Sigmoid colon (tissue), 7 donors: ENCODE results near the gene OR51A2. TPM values are rescaled to one million over a fixed set of nuclear protein-coding genes. Genes with fewer than 3 reads are reported as not detected.

Experiments used
- DNase-seq: peaks from one replicate; pipeline ENCODE4 v3.0.0-alpha.2; 2019
- H3K27ac ChIP-seq, 4 donors: fragments of 200-600 bp; sonication (generic); one replicate each; pipeline ENCODE4 v1.5.1; 2016 to 2019; ENCODE audit warnings: mild to moderate bottlenecking in 1 of 4
- H3K27me3 ChIP-seq, 3 donors: fragments of 200-600 bp; sonication (generic); one replicate each; pipeline ENCODE4 v1.5.1; 2019; ENCODE audit warnings: mild to moderate bottlenecking in 1 of 3
- H3K36me3 ChIP-seq, 4 donors: fragments of 200-600 bp; sonication (generic); one replicate each; pipeline ENCODE4 v1.5.1; 2016 to 2019
- H3K4me1 ChIP-seq, 4 donors: fragments of 200-600 bp; sonication (generic); one replicate each; pipeline ENCODE4 v1.5.1; 2017 to 2019
- H3K4me3 ChIP-seq, 4 donors: fragments of 200-600 bp; sonication (generic); one replicate each; pipeline ENCODE4 v1.5.1; 2017 to 2019; ENCODE audit warnings: mild to moderate bottlenecking in 2 of 4, moderate library complexity in 1 of 4
- H3K9me3 ChIP-seq, 4 donors: fragments of 200-600 bp in 3 of 4; sonication (generic) in 3 of 4; one replicate each; pipeline versions ENCODE4 v1.5.1 to v1.6.1; 2013 to 2019
- EP300 ChIP-seq, 4 donors: sonication (generic); formaldehyde crosslinking; IDR thresholded peaks; one replicate each; pipeline ENCODE4 v1.6.1; 2017; ENCODE audit warnings: antibody characterized with exemption in 4 of 4
- POLR2A ChIP-seq, 2 donors: fragments of 450-650 bp; IDR thresholded peaks; one replicate each; pipeline ENCODE4 v1.6.1; 2016; ENCODE audit warnings: antibody characterized with exemption in 2 of 2, mild to moderate bottlenecking in 2 of 2, moderate library complexity in 2 of 2
- POLR2AphosphoS5 ChIP-seq, 4 donors: sonication (generic); formaldehyde crosslinking; IDR thresholded peaks; one replicate each; pipeline ENCODE4 v1.6.1; 2017; ENCODE audit warnings: antibody characterized with exemption in 4 of 4
- WGBS, 2 donors: extraction: QIAGEN DNeasy Blood & Tissue Kit; methylation state at CpG; one replicate each; pipeline ENCODE4 v1.1.7; 2013; 5-methylcytosine and 5-hydroxymethylcytosine counted together
- intact Hi-C: fragments of 100-400 bp; cut with DNase I; formaldehyde crosslinking; loops from one replicate; pipeline ENCODE4 v1.15.1; 2023
- polyA plus RNA-seq, 3 donors: library from polyadenylated mRNA; stranded (reverse); fragments of 200-250 nt; gene quantifications; one replicate each; pipeline ENCODE4 v1.2.3, GENCODE V29; 2013
- total RNA-seq, 4 donors: library from RNA; depleted of rRNA; stranded (reverse); fragments of >200 nt; gene quantifications; one replicate each; pipeline ENCODE4 v1.1.0, GENCODE V29; 2016
- TF ChIP-seq, protein P1 (sequence below), 4 experiments: fragments of 450-650 bp in 3 of 4; fragments of 200-600 bp in 1 of 4; IDR thresholded peaks; one replicate each; pipeline ENCODE4 v1.5.1; 2016 to 2019; ENCODE audit warnings: antibody characterized with exemption in 4 of 4, mild to moderate bottlenecking in 3 of 4, moderate library complexity in 2 of 4
- donor health status: healthy with polysubstance abuse.
- donor health status: Bipolar disorder and iron deficiency.
- donor health status: healthy.

OR51A2 gene
- total and polyA plus RNA-seq, 7 donors = not detected

DNA sequence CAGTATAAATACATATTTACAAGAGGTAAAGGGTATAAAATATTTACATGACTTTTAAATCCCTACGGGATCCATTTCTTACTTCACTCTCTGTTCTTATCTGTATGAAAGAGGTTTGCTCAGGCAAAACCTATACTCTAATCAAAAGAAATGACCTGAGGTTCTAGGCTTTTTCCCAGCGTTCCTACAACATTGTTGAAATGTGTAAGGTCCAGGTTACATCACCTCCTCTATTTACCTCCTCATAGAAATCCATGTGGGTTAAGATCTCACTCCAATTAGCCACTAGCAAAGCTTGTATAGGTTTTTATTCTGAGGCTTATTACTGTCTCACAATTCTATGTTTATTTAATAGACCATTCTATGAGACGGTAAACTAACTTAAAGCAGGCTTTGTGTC is 27.2 kb upstream of the OR51A2 start:
- H3K36me3 ChIP-seq = no peaks in the 10 kb centered on the region
- no peaks in the 10 kb centered on the region for H3K9me3 ChIP-seq
- no peak for DNase-seq
- no peak for TF ChIP-seq POLR2AphosphoS5 (IDR thresholded peaks at IDR 0.05)
- TF ChIP-seq, protein P1, sequence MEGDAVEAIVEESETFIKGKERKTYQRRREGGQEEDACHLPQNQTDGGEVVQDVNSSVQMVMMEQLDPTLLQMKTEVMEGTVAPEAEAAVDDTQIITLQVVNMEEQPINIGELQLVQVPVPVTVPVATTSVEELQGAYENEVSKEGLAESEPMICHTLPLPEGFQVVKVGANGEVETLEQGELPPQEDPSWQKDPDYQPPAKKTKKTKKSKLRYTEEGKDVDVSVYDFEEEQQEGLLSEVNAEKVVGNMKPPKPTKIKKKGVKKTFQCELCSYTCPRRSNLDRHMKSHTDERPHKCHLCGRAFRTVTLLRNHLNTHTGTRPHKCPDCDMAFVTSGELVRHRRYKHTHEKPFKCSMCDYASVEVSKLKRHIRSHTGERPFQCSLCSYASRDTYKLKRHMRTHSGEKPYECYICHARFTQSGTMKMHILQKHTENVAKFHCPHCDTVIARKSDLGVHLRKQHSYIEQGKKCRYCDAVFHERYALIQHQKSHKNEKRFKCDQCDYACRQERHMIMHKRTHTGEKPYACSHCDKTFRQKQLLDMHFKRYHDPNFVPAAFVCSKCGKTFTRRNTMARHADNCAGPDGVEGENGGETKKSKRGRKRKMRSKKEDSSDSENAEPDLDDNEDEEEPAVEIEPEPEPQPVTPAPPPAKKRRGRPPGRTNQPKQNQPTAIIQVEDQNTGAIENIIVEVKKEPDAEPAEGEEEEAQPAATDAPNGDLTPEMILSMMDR (IDR thresholded peaks at IDR 0.05) = no peak
- TF ChIP-seq EP300 (IDR thresholded peaks at IDR 0.05) = no peak
- TF ChIP-seq POLR2A (IDR thresholded peaks at IDR 0.05) = no peak
- intact Hi-C loops = no loop called here
- no peak overlapping the region for H3K27ac ChIP-seq
- 74 to 85% methylated on average over 3 of the region's 3 CpGs for WGBS, 2 donors
- no peaks in the 10 kb centered on the region for H3K4me1 ChIP-seq
- no peak overlapping the region for H3K4me3 ChIP-seq
- H3K27me3 ChIP-seq = no peaks in the 10 kb centered on the region

DNA sequence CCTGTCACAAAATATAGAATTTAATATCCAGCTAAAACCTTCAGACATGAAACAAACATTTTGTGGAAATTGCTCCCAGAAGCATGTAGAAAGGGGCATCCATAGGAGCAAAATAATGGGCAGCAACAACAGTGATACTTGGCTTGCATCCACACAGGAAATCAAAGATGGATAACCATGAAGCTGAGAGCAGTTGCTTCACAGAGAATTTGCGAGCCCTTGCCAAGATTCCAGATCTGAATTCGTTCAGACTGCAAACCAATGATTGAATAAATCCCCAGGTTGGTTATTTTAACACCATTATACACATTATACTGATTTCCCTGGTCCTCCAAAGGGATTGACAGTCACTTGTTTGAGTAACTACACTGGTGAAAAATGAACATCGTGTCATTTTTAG is 23.5 kb upstream of the OR51A2 start:
- Histone ChIP-seq H3K4me3 (no peak overlapping the region), H3K27ac (no peak overlapping the region), H3K27me3 (no peaks in the 10 kb centered on the region), H3K36me3 (no peaks in the 10 kb centered on the region), H3K9me3 (no peaks in the 10 kb centered on the region), H3K4me1 (no peaks in the 10 kb centered on the region)
- WGBS, 2 donors = 61 to 68% methylated on average over 3 of the region's 3 CpGs
- TF ChIP-seq POLR2A (IDR thresholded peaks at IDR 0.05) (no peak), EP300 (IDR thresholded peaks at IDR 0.05) (no peak), POLR2AphosphoS5 (IDR thresholded peaks at IDR 0.05) (no peak)
- TF ChIP-seq, protein P1 (IDR thresholded peaks at IDR 0.05) = no peak
- no peak for DNase-seq
- intact Hi-C loops = no loop called here

DNA sequence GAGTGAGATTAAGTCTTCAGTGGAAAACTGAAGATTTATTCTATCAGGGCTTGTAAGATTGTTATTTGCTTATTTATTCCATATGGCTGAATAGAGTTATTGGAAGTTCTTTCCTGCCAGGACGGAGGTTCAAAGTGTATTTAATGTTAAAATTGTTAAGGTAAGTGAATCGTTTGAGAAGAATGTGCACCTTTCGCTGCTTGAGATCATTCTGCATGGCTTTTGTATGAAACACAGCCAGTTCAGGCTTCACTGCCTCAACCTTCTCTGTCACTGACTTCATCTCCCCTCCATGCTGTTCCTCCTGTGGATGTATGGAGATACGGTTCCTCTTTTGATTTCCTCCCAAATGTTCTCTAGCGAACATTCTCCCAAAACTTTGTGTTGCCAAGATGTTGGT is 19.9 kb upstream of the OR51A2 start:
- Histone ChIP-seq H3K4me1 (no peaks in the 10 kb centered on the region), H3K27me3 (no peaks in the 10 kb centered on the region), H3K4me3 (no peak overlapping the region), H3K36me3 (no peaks in the 10 kb centered on the region), H3K27ac (no peak overlapping the region), H3K9me3 (no peaks in the 10 kb centered on the region)
- 81 to 87% methylated on average over 5 of the region's 5 CpGs for WGBS, 2 donors
- intact Hi-C loops = no loop called here
- TF ChIP-seq EP300 (IDR thresholded peaks at IDR 0.05) = no peak
- TF ChIP-seq POLR2AphosphoS5 (IDR thresholded peaks at IDR 0.05) = no peak
- TF ChIP-seq, protein P1 (IDR thresholded peaks at IDR 0.05) = no peak
- no peak for TF ChIP-seq POLR2A (IDR thresholded peaks at IDR 0.05)
- DNase-seq = no peak

DNA sequence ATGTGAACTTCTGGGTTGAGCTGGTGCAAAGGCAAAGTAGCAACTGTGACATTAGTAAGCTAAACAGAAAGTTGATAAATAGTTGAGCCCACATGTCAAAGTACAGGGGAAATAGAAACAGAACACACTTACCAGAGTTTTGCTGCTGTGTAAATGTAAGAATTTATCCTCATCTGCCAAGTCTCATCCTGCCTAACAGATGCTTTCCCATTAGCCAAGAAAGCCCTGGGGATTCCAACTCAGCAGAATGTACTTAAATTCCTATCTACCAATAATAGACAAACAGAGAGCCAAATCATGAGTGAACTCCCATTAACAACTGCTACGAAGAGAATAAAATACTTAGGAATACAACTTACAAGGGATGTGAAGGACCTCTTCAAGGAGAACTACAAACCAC is 7.3 kb upstream of the OR51A2 start:
- no peaks in the 10 kb centered on the region for H3K27me3 ChIP-seq
- 82 to 84% methylated on average over 1 of the region's 1 CpG for WGBS, 2 donors
- no peak for DNase-seq
- no peak overlapping the region for H3K4me3 ChIP-seq
- no peaks in the 10 kb centered on the region for H3K9me3 ChIP-seq
- no peak overlapping the region for H3K27ac ChIP-seq
- TF ChIP-seq POLR2AphosphoS5 (IDR thresholded peaks at IDR 0.05) (no peak), EP300 (IDR thresholded peaks at IDR 0.05) (no peak), POLR2A (IDR thresholded peaks at IDR 0.05) (no peak)
- TF ChIP-seq, protein P1 (IDR thresholded peaks at IDR 0.05) = no peak
- intact Hi-C loops = no loop called here
- no peaks in the 10 kb centered on the region for H3K36me3 ChIP-seq
- no peaks in the 10 kb centered on the region for H3K4me1 ChIP-seq

DNA sequence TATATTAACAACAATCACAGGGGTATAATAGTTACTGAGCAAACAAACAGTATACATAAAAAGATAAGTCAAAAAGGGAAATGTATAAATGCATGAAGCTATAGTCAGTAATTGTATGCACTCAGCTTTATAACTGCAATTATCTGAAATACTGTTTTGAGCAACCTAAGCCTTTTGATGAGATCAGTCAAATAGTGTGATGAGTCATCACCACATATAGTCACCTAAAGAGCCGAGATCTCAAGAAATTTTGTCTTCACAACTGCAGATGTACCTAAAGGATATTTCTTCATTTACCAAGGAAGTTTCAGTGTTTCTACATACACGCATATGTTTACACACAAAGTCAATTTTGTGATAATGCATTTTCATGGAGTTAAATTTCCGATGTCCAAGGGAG is 5.4 kb upstream of the OR51A2 start:
- WGBS, 2 donors = 20 to 68% methylated on average over 3 of the region's 3 CpGs
- Histone ChIP-seq H3K36me3 (no peaks in the 10 kb centered on the region), H3K4me1 (no peaks in the 10 kb centered on the region), H3K9me3 (no peaks in the 10 kb centered on the region), H3K27me3 (no peaks in the 10 kb centered on the region), H3K27ac (no peak overlapping the region), H3K4me3 (no peak overlapping the region)
- no peak for TF ChIP-seq POLR2A (IDR thresholded peaks at IDR 0.05)
- TF ChIP-seq POLR2AphosphoS5 (IDR thresholded peaks at IDR 0.05) = no peak
- no peak for TF ChIP-seq EP300 (IDR thresholded peaks at IDR 0.05)
- TF ChIP-seq, protein P1 (IDR thresholded peaks at IDR 0.05) = no peak
- intact Hi-C loops = no loop called here
- DNase-seq = no peak
